ENCODE data around the gene EHD2. TPM values are rescaled to one million over a fixed set of nuclear protein-coding genes. Genes with fewer than 3 reads are reported as not detected.

Gene EHD2
- total RNA-seq, 1 donor from 2014 or later, result 73.6 TPM

Other genes with a start within 250 kb of the EHD2 start
- gene SLC8A2, start 241.5 kb upstream of the EHD2 start, total RNA-seq, result not detected in 2 replicates
- gene KPTN, start 229.2 kb upstream of the EHD2 start, total RNA-seq, result 4.0 and 5.3 TPM in 2 replicates
- 62.3 and 96.5 TPM in 2 replicates for gene NAPA, start 198.4 kb upstream of the EHD2 start, total RNA-seq
- 0.39 and 0.63 TPM in 2 replicates for gene ZNF541, start 140.3 kb upstream of the EHD2 start, total RNA-seq
- gene BICRA, start 104.3 kb upstream of the EHD2 start, total RNA-seq, result 2.8 and 5.7 TPM in 2 replicates
- 71.5 and 106 TPM in 2 replicates for gene NOP53, start 32.1 kb downstream of the EHD2 start, total RNA-seq
- gene SELENOW, start 65.3 kb downstream of the EHD2 start, total RNA-seq, result 200 and 277 TPM in 2 replicates
- gene TPRX1, start 91.1 kb downstream of the EHD2 start, total RNA-seq, result not detected in 2 replicates
- gene CRX, start 108.5 kb downstream of the EHD2 start, total RNA-seq, result not detected in 2 replicates
- not detected in 2 replicates for gene TPRX2, start 145.8 kb downstream of the EHD2 start, total RNA-seq
- not detected in 2 replicates for gene SULT2A1, start 172.9 kb downstream of the EHD2 start, total RNA-seq

All from dermis microvascular lymphatic vessel endothelial cell (primary cell).